Measurements from ENCODE around the gene LRRC61. TPM values are rescaled to one million over a fixed set of nuclear protein-coding genes. Genes with fewer than 3 reads are reported as not detected.

Gene LRRC61
- total and polyA plus RNA-seq, 2 of the 13 experiments (the other 11 are each of a cell fraction or from before 2014, with no cell fraction given): 33.0 to 34.8 TPM

GRCh38 chr7:150322833-150323681 lies at the start of gene LRRC61, which contains the start of gene ACTR3C (continued):
- TF ChIP-seq ZNF414 (CRISPR knock-in tag; IDR thresholded peaks at IDR 0.05) (peak; percentile 96), CREB3 (CRISPR knock-in tag; IDR thresholded peaks at IDR 0.05) (peak; percentile 85), ZNF775 (CRISPR knock-in tag; IDR thresholded peaks at IDR 0.05; ENCODE audit: borderline replicate concordance) (no peak), RFX1 (IDR thresholded peaks at IDR 0.05) (no peak), ZNF569 (CRISPR knock-in tag; IDR thresholded peaks at IDR 0.05; ENCODE audit: borderline replicate concordance) (no peak), MTA1 (CRISPR knock-in tag; IDR thresholded peaks at IDR 0.05; ENCODE audit: borderline replicate concordance) (peak; percentile 92; the same call in 1 of the 2 replicates), NCOR1 (IDR thresholded peaks at IDR 0.05; ENCODE audit: borderline replicate concordance, low read length) (no peak; the same call in 1 of the 2 replicates), HIC2 (CRISPR knock-in tag; IDR thresholded peaks at IDR 0.05; ENCODE audit: low read depth) (peak; percentile 78; the same call in 1 of the 2 replicates), ZNF253 (CRISPR knock-in tag; IDR thresholded peaks at IDR 0.05; ENCODE audit: borderline replicate concordance) (peak; percentile 81; the same call in 1 of the 2 replicates), ERF (CRISPR knock-in tag; IDR thresholded peaks at IDR 0.05) (peak; percentile 97), ZNF619 (CRISPR knock-in tag; IDR thresholded peaks at IDR 0.05) (peak; percentile 68), ZBTB39 (CRISPR knock-in tag; IDR thresholded peaks at IDR 0.05) (peak; percentile 95), ZNF230 (CRISPR knock-in tag; IDR thresholded peaks at IDR 0.05) (peak; percentile 88)
- TF ChIP-seq, protein P1, sequence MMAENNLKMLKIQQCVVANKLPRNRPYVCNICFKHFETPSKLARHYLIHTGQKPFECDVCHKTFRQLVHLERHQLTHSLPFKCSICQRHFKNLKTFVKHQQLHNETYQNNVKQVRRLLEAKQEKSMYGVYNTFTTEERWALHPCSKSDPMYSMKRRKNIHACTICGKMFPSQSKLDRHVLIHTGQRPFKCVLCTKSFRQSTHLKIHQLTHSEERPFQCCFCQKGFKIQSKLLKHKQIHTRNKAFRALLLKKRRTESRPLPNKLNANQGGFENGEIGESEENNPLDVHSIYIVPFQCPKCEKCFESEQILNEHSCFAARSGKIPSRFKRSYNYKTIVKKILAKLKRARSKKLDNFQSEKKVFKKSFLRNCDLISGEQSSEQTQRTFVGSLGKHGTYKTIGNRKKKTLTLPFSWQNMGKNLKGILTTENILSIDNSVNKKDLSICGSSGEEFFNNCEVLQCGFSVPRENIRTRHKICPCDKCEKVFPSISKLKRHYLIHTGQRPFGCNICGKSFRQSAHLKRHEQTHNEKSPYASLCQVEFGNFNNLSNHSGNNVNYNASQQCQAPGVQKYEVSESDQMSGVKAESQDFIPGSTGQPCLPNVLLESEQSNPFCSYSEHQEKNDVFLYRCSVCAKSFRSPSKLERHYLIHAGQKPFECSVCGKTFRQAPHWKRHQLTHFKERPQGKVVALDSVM (CRISPR knock-in tag; IDR thresholded peaks at IDR 0.05): peak; percentile 1
- TF ChIP-seq, protein P2, sequence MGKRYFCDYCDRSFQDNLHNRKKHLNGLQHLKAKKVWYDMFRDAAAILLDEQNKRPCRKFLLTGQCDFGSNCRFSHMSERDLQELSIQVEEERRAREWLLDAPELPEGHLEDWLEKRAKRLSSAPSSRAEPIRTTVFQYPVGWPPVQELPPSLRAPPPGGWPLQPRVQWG (CRISPR knock-in tag; IDR thresholded peaks at IDR 0.05; ENCODE audit: borderline replicate concordance, low read depth): no peak

All from HepG2 (cell line).